GM18505 (cell line): ENCODE data around the gene GATAD2A.

Experiments
- ATAC-seq: cut with Tn5 transposase; IDR thresholded peaks from one replicate; pipeline ENCODE4 v1.9.1; 2021; ENCODE audit not compliant: unreplicated experiment
- POLR2A ChIP-seq: IDR thresholded peaks from 4 replicates; pipeline ENCODE4 v1.6.1; 2011; ENCODE audit warnings: borderline replicate concordance; ENCODE audit not compliant: insufficient read depth, insufficient read length; ENCODE audit errors: extremely low read depth

GATAD2A gene

GRCh38 chr19:19526581-19527370 is 121.3 kb downstream of the GATAD2A start:
- ATAC-seq: no peak

GRCh38 chr19:19527371-19527656 is 121.8 kb downstream of the GATAD2A start:
- TF ChIP-seq POLR2A: no peak
- ATAC-seq: no peak

More at GRCh38 chr19:19526581-19527370, 121.3 kb downstream of the GATAD2A start:
- TF ChIP-seq POLR2A: no peak

- TF ChIP-seq POLR2A: no peak
These were observed 122.5 kb downstream of the GATAD2A start for GRCh38 chr19:19527674-19528625.

GRCh38 chr19:19528721-19529490 is 123.4 kb downstream of the GATAD2A start, which contains the start of gene YJEFN3:
Gene YJEFN3 (plus strand): TSS chr19:19528911. CDS start chr19:19528933, 22 bp downstream.
- TF ChIP-seq POLR2A: no peak
- no peak for ATAC-seq

More at GRCh38 chr19:19527674-19528625, 122.5 kb downstream of the GATAD2A start:
- no peak for ATAC-seq

GRCh38 chr19:19529783-19530422 is 124.4 kb downstream of the GATAD2A start:
- ATAC-seq: no peak
- no peak for TF ChIP-seq POLR2A

- ATAC-seq: no peak
- TF ChIP-seq POLR2A: no peak
These were observed 124.9 kb downstream of the GATAD2A start for GRCh38 chr19:19530423-19530804.

GRCh38 chr19:19530889-19531288 is 125.4 kb downstream of the GATAD2A start:
- no peak for ATAC-seq
- no peak for TF ChIP-seq POLR2A

GRCh38 chr19:19531951-19532805 is 126.7 kb downstream of the GATAD2A start:
- no peak for ATAC-seq
- no peak for TF ChIP-seq POLR2A

- no peak for TF ChIP-seq POLR2A
- no peak for ATAC-seq
These were observed 127.6 kb downstream of the GATAD2A start for GRCh38 chr19:19532806-19533701.

GRCh38 chr19:19533841-19534240 is 128.4 kb downstream of the GATAD2A start:
- TF ChIP-seq POLR2A: no peak
- ATAC-seq: no peak
